ENCODE results near the gene OR2M7. TPM values are rescaled to one million over a fixed set of nuclear protein-coding genes. Genes with fewer than 3 reads are reported as not detected.
"Not testable (repeated sequence)": the region's sequence is repeated elsewhere in the genome, so short reads cannot be mapped to it uniquely, and the experiment has no call there.

OR2M7 gene
- total and polyA plus RNA-seq, 2 donors (not counting 3 experiments of a cell fraction or from before 2014, with no cell fraction given) = not detected

GRCh38 chr1:248306103-248306502 is 18.3 kb downstream of the OR2M7 start:
- intact Hi-C loops (cut with micrococcal nuclease) = no loop called here
- Histone ChIP-seq H2AFZ (ENCODE audit: low read depth, low read length) (no peak overlapping the region), H3K27me3 (ENCODE audit: control insufficient read depth in 2 of 2, insufficient read depth in 2 of 2, low read length in 2 of 2) (no peaks in the 10 kb centered on the region), H3K4me2 (ENCODE audit: insufficient read depth, low read length) (no peak overlapping the region), H3K9me1 (replicated peaks; ENCODE audit: control insufficient read depth, extremely low read depth, insufficient read depth, low read length) (no peaks in the 10 kb centered on the region), H3K27ac (ENCODE audit: insufficient read depth, low read depth, low read length) (no peak overlapping the region), H3K9ac (replicated peaks; ENCODE audit: extremely low read depth, insufficient read depth, low read length) (no peak overlapping the region), H4K20me1 (replicated peaks; ENCODE audit: control insufficient read depth, extremely low read depth, insufficient read depth, low read length) (no peaks in the 10 kb centered on the region), H3K9me3 (replicated peaks; ENCODE audit: control insufficient read depth, insufficient read depth, low read length) (no peaks in the 10 kb centered on the region), H3K4me1 (ENCODE audit: control insufficient read depth, extremely low read depth, insufficient read depth, low read length) (no peaks in the 10 kb centered on the region), H3K4me3 (replicated peaks in 1 of 3; ENCODE audit: insufficient read depth in 1 of 3, low read depth in 1 of 3, low read length in 3 of 3) (no peak overlapping the region), H3K36me3 (ENCODE audit: control insufficient read depth in 2 of 2, extremely low read depth in 1 of 2, insufficient read depth in 2 of 2, low read length in 2 of 2) (no peaks in the 10 kb centered on the region), H3K79me2 (ENCODE audit: control insufficient read depth, insufficient read depth, low read length) (no peaks in the 10 kb centered on the region)
- DNase-seq (ENCODE audit: low read depth, low spot score) = no peak
- dilution Hi-C loops (cut with MboI; ENCODE audit: extremely low pct_ligation_motif_present, low sequenced_read_pairs) = no loop called here
- TF ChIP-seq JUN (IDR thresholded peaks at IDR 0.05; ENCODE audit: borderline replicate concordance, insufficient read depth, insufficient read length, low read depth) (no peak), POLR2A (IDR thresholded peaks at IDR 0.05; ENCODE audit: low read depth, low read length) (no peak), POLR2AphosphoS5 (IDR thresholded peaks at IDR 0.05; ENCODE audit: insufficient read depth, low read depth, low read length) (no peak), MYC (IDR thresholded peaks at IDR 0.05; ENCODE audit: low read depth, low read length) (no peak), EZH2 (IDR thresholded peaks at IDR 0.05; ENCODE audit: borderline replicate concordance, low read depth, low read length, severe bottlenecking) (no peak), GATA2 (IDR thresholded peaks at IDR 0.05; ENCODE audit: insufficient read depth, insufficient read length, low read depth, low read length) (no peak), CTCF (IDR thresholded peaks at IDR 0.05; ENCODE audit: extremely low read depth in 1 of 2, insufficient read depth in 1 of 2, low read depth in 1 of 2, low read length in 2 of 2) (no peak), FOS (IDR thresholded peaks at IDR 0.05; ENCODE audit: borderline replicate concordance, insufficient read depth, low read length) (no peak), MAX (IDR thresholded peaks at IDR 0.05; ENCODE audit: insufficient read depth, insufficient read length) (no peak)
- BruUV-seq (replicated peaks) = no TSS peak
- ChIA-PET POLR2A (no interaction called here), CTCF (no interaction called here)
- no peak for FAIRE-seq

- H3K27me3 ChIP-seq (ENCODE audit: control insufficient read depth in 2 of 2, insufficient read depth in 2 of 2, low read length in 2 of 2); H3K36me3 ChIP-seq (ENCODE audit: control insufficient read depth in 2 of 2, extremely low read depth in 1 of 2, insufficient read depth in 2 of 2, low read length in 2 of 2); dilution Hi-C loops (cut with MboI; ENCODE audit: extremely low pct_ligation_motif_present, low sequenced_read_pairs); H3K4me1 ChIP-seq (ENCODE audit: control insufficient read depth, extremely low read depth, insufficient read depth, low read length); H3K9me1 ChIP-seq (replicated peaks; ENCODE audit: control insufficient read depth, extremely low read depth, insufficient read depth, low read length); H3K27ac ChIP-seq (ENCODE audit: insufficient read depth, low read depth, low read length); H3K4me3 ChIP-seq (replicated peaks in 1 of 3; ENCODE audit: insufficient read depth in 1 of 3, low read depth in 1 of 3, low read length in 3 of 3); CTCF ChIA-PET; POLR2A ChIA-PET; H3K79me2 ChIP-seq (ENCODE audit: control insufficient read depth, insufficient read depth, low read length); BruUV-seq (replicated peaks); H2AFZ ChIP-seq (ENCODE audit: low read depth, low read length); FAIRE-seq; H4K20me1 ChIP-seq (replicated peaks; ENCODE audit: control insufficient read depth, extremely low read depth, insufficient read depth, low read length); H3K9ac ChIP-seq (replicated peaks; ENCODE audit: extremely low read depth, insufficient read depth, low read length); intact Hi-C loops (cut with micrococcal nuclease); H3K9me3 ChIP-seq (replicated peaks; ENCODE audit: control insufficient read depth, insufficient read depth, low read length); H3K4me2 ChIP-seq (ENCODE audit: insufficient read depth, low read length); DNase-seq (ENCODE audit: low read depth, low spot score): not testable (repeated sequence)
Observed at GRCh38 chr1:248305672-248306071, 18.7 kb downstream of the OR2M7 start.

All from endothelial cell of umbilical vein (primary cell).